ENCODE measurements around the gene UACA.
A peak's percentile ranks its signal among the peaks of the same experiment; 100 is the strongest.

UACA gene

GRCh38 chr15:70786996-70787395, 23.6 kb upstream of the UACA start:
- no peak for DNase-seq

GRCh38 chr15:70783610-70784022, 20.3 kb upstream of the UACA start:
- no peak for DNase-seq

DNA sequence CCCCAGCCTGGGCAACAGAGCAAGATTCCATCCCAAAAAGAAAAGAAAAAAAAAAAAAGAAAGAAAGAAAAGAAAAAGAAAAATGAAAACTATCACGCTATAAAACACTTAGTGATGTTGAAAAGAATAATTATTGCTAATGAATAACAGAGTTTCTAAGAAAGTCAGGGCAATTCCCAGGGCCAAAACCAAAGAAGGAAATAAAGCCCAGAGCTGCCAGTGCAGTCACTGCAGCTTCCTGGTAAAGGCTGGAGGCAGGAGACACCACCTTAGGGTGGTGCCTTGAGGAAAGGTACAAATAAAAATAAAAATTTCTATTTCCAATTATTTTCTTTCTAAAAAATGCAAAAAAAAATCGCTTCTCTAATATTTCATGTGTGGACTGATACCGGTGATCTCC, 19.7 kb upstream of the UACA start:
- no peak for DNase-seq

- no peak for DNase-seq
These were observed 17.9 kb upstream of the UACA start for GRCh38 chr15:70781236-70781635.

DNA sequence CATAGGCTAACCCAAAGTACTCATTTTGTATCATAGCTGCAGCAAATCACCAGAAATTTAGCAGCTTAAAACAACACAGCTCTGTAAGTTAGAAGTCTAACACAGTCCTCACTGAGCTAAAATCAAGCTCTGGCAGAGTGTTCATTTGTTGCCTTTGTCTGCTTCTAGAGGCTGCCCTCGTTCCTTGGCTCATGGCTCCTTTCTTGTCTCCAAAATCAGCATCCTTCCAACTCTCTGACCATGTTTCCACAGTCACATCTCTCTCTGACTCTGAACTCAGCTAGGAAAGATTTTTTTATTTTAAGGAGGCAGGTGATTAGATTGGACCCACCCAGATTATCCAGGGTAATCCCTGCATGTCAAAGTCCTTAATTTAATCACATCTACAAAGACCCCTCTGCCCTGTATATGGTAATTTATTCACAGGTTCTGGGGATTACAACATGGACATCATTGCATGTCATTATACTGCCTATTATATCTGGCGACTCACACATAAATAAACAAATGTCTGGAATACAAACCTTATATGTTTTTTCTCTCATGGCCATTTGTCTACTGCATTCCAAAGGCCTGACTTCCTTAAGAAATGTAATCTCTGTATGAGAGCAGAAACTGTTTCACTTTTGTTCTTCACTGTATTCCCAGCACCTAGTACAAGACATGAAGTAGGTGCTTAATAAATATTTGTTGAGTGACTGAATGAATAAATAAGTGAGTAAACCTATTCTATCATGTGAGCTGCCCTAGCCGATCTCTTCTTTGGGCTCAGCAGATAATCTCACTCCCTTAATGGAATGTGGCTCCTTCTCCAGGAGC, 15.1 kb upstream of the UACA start:
- DNase-seq, result no peak

DNA sequence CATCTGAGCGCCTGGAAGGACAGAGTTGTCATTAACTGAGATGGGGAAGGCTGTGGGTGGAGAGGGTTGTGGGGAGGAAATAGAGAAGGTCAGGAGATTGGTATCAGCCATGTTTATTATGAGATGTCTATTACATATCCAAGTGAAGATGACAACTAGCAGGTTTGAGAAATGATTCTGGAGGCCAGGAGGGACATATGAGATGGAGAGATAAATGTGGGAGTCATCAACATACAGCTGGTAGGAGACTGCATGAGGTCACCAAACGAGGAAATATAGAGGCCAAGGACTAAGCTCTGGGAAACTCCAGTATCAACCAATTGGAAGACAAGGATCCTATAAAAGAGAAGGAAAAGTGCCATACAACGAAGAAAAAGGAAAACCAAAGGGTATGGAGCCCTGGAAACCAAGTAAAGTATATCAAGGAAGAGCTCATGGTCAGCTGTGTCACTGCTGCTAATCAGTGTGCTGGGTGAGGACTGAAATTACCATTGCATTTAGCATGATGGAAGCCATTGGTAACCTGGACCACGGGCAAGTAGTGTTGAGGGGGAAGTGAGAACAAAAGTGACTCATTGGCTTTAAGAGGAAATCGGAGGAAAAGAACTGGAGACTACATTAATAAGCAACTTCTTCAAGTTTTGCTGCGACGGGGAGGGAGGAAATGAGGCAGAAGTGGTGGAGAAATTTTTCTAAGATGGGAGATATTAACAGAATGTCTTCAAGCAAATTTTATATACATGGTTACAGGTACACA, 14.0 kb upstream of the UACA start:
- DNase-seq, result peak; percentile 90

DNA sequence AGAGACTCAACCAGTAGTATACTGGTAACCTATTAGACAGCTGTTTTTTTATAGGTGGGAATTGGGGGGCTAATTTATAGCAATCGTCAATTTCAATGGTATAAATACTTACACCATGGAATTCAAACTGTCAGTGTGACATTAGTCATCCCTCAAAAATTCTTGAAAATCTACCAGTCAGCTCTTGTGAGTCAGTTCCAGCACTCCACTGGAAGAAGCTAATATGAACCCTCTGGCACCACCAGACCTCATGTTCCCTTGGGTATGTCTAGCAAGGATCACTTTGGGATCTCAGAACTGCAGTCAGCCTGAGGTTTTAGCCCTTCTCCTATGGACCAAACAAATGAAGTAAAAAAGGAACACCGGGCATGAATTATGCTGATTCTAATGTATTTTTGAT, 11.8 kb upstream of the UACA start:
- DNase-seq, result peak; percentile 7

DNA sequence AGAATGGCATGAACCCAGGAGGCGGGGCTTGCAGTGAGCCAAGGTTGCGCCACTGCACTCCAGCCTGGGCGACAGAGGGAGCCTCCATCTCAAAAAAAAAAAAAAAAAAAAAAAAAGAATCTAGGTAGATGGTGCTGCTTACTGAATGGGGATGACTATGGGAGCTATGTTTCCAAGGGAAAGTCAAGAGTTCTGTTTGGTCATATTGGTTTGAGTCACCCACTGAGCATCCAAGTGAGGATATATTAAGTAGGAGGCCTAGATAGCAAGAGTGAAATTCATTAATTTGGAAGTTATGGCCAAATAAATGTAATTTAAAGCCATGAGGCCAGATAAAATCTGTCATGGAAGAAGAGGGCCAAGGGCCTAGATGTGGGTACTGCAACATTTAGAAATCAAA, 9.0 kb upstream of the UACA start:
- DNase-seq, result no peak

- DNase-seq, result no peak
These were observed 7.5 kb upstream of the UACA start for GRCh38 chr15:70770863-70771262.

DNA sequence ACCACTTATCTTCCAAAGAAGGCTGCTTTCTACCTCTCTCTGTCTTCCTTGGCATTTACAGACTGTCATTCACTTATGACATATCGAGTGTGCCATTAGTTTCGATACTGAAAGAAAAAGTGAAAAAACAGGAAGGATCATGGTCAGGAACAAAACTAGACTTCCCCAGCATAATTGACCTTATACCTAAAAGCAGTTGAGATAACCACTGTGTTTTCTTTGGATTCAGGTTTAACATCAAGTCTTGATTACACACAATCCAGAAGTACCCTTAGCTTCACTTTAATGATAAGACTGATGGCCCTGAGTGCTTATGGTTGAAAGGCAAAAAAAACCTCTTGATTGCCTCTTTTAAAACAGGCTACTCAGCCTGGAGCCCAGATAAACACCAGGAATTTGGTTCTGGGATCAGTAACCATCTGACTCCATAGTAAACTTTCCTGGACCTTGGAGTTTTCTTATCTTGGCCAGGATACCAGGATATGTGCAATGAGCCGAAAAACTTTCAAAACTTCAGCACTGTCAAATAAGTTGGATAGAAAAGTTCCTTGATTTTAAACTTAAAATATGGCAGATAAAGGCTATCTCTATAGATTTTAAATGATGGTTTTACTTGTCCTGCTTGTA, 5.0 kb upstream of the UACA start:
- DNase-seq, result peak; percentile 84

DNA sequence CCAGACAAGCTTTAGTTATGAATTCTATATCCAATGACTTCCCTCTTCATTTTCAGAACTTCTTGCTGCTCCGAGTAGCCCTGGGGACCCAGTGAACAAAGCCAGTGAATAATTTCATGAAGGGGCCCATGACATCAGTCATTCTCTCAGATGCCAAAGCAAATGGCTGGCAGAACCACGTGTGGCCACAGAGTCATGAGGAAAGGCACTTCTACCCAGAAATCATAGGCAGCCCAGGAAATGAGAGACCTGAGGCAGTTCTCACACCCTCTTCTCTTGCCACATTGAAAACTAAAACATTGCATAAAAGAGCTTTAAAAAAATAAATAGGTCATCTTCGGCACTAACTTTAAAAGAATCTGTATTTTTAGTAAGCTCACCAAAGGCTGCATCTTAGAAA, 4.3 kb upstream of the UACA start:
- peak; percentile 78 for DNase-seq

GRCh38 chr15:70766597-70766996, 3.2 kb upstream of the UACA start:
- no peak for DNase-seq

DNA sequence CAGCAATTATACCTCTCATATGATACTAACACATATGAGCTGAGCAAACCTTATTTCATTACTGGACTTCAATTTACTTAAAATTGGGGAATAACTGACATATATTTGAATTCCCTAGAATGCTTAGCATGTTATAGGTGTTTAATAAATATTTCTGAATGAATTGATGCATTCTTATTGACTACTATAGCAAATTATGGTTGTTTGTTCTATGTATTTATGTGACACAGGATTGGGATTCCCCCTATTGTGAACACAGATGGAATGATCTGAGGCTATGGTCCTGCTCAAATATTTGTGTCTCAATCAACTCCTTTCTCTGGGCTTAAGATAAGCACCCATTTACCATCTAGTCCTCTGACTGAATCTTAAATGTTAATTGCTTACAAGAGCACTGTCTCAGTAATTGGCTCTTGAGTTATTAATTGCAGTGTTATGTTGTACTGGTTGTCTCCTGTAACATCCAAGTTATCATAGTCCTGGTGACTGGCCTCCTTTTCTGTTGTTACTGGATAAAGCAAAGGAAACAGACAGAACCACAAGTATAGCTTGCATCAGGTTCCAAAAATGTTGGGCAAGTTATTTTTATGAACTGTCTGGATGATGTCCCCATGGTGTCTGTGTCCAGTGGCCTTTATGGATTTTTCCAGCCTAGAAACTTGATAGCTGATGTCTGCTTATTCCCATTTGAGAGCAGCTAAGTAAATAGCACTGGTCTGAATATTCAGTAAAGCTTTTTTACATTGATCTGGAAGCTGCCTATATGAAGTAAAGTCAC, 2.3 kb upstream of the UACA start:
- DNase-seq, result no peak

- DNase-seq, result no peak
These were observed 782 bp upstream of the UACA start for GRCh38 chr15:70763950-70764730.

DNA sequence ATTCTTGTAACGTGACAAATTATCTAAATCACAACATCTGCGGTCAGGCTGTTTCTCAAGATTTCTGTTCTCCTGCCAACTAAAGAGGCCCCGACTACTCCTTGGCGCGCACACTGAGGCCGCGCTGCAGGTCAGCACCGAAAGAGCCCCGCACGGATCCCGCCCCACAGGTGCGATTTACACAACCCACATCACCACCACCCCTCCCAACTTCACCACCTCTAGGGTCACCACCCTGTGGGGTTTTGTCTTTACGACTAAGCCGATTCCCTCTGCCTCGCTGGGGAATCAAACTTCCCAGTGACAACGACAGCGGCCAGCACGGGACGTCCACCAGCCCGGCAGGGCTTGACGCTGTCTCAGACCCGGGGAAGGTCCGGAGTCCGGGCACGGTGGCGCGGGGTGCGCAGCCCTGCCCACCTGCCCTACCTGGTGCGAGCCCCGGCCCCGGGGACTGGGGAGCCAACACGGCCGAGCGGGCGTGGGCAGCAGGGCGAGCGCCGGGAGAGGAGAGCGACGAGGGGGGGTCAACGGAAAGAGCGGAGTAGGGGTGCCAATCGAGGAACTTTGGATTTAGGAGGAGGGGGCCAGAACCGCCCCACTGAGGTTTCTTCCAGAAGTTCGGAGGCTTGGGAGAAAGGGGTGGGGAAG, 764 bp downstream of the UACA start:
- DNase-seq, result peak; percentile 24

DNA sequence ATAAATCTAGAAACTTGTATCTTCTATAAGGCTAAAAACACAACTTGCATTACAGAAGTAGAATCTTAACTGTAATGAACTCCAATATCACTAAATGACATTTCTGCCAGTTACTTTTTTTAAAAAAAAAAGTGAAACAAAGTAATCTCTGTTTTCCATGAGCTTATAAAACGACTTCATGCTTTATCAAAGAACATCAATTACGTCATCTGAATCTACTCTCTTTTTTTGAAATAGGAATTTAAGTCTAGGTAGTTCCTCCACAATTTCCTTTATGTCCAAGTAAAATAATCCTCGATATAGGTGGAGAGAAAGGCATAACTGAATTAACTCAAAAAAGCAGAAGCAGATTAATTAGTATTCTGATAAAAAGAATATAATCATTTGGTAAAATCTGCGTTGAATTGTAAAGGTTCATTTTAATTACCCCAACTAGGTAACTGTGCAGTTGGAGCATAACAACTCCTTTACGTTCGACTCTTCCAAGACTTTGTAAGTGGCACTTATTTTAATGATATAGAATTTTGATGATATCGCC, 1.4 kb downstream of the UACA start:
- no peak for DNase-seq

GRCh38 chr15:70761046-70761445, 2.3 kb downstream of the UACA start:
- no peak for DNase-seq

- no peak for DNase-seq
These were observed 4.4 kb downstream of the UACA start for GRCh38 chr15:70758790-70759462.

DNA sequence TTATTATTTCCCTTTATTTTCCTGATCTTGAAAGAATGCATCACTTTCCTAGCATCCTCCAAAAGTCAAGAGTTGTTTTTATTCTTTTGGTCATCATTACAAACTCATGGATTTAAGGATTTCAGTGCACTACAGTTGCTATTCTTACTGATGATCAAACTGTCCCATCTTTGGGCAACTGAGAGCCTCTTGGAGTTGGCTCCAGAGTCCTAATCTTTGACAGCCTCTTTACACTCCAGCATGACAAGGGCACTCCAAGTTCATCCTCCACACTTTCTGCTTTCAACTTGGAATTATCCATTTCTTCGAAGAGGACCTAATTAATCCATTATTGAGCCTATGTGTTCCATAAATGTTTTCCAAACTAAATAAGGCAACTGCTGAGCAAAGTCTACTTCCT, 5.7 kb downstream of the UACA start:
- no peak for DNase-seq

GRCh38 chr15:70754862-70755261, 8.5 kb downstream of the UACA start:
- no peak for DNase-seq

Data from inflammatory macrophage treated with lipopolysaccharide for 4 hours (primary cell).